Measurements from ENCODE around the gene TTR.

DNA sequence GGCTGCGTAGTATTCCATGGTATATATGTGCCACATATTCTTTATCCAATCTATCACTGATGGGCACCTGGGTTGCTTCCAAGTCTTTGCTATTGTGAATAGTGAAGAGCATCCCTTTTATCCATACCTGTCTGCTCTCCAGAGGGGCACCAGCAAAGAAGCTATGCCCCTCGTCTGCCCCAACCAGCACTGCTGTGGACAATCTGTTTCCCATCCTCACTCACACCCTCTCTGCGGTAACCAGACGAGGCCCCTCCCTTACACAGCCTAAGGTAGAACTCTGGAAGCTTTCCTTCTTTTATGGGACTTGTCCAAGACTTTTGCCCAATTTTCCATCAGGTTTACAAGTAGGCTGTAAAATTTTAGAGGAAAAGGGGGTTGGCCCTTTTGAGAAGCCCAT lies 24.9 kb downstream of the TTR start:
- TF ChIP-seq, protein P1, sequence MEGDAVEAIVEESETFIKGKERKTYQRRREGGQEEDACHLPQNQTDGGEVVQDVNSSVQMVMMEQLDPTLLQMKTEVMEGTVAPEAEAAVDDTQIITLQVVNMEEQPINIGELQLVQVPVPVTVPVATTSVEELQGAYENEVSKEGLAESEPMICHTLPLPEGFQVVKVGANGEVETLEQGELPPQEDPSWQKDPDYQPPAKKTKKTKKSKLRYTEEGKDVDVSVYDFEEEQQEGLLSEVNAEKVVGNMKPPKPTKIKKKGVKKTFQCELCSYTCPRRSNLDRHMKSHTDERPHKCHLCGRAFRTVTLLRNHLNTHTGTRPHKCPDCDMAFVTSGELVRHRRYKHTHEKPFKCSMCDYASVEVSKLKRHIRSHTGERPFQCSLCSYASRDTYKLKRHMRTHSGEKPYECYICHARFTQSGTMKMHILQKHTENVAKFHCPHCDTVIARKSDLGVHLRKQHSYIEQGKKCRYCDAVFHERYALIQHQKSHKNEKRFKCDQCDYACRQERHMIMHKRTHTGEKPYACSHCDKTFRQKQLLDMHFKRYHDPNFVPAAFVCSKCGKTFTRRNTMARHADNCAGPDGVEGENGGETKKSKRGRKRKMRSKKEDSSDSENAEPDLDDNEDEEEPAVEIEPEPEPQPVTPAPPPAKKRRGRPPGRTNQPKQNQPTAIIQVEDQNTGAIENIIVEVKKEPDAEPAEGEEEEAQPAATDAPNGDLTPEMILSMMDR (IDR thresholded peaks at IDR 0.05): no peak
- no peak for TF ChIP-seq POLR2A (IDR thresholded peaks at IDR 0.05)

All from testis (tissue), 2 donors.